ENCODE measurements around the gene TMC3. TPM values are rescaled to one million over a fixed set of nuclear protein-coding genes. Genes with fewer than 3 reads are reported as not detected.

The TMC3 gene
- polyA plus RNA-seq, 1 donor (not counting 4 experiments of a cell fraction or from before 2014, with no cell fraction given): not detected

GRCh38 chr15:81291916-81292522, 82.0 kb downstream of the TMC3 start:
- H2AFZ ChIP-seq (ENCODE audit: control insufficient read depth, low read length): no peak overlapping the region
- no peak for FAIRE-seq

GRCh38 chr15:81289910-81290309, 84.1 kb downstream of the TMC3 start:
- Histone ChIP-seq H3K4me1 (ENCODE audit: control insufficient read depth, extremely low read depth, insufficient read depth, low read length) (no peaks in the 10 kb centered on the region), H3K9ac (ENCODE audit: control insufficient read depth, extremely low read depth, insufficient read depth, low read length) (no peak overlapping the region), H3K27me3 (ENCODE audit: control insufficient read depth, extremely low read depth, insufficient read depth, low read length) (no peaks in the 10 kb centered on the region), H3K4me3 (ENCODE audit: control insufficient read depth in 2 of 3, extremely low read depth in 1 of 3, insufficient read depth in 2 of 3, low read depth in 1 of 3, low read length in 3 of 3) (no peak overlapping the region), H2AFZ (ENCODE audit: control insufficient read depth, low read length) (no peak overlapping the region), H3K79me2 (ENCODE audit: control insufficient read depth, insufficient read depth, low read length) (no peaks in the 10 kb centered on the region), H4K20me1 (ENCODE audit: control insufficient read depth, extremely low read depth, insufficient read depth, low read length) (no peaks in the 10 kb centered on the region), H3K36me3 (ENCODE audit: control insufficient read depth in 2 of 2, extremely low read depth in 1 of 2, insufficient read depth in 2 of 2, low read length in 2 of 2) (no peaks in the 10 kb centered on the region), H3K4me2 (ENCODE audit: control insufficient read depth, extremely low read depth, insufficient read depth, low read depth, low read length) (no peak overlapping the region), H3K9me3 (ENCODE audit: control insufficient read depth, low read depth, low read length) (no peaks in the 10 kb centered on the region), H3K27ac (ENCODE audit: control insufficient read depth, insufficient read depth, low read length) (no peak overlapping the region), H3K9me1 (ENCODE audit: control insufficient read depth, extremely low read depth, insufficient read depth, low read length) (no peaks in the 10 kb centered on the region)
- FAIRE-seq: no peak
- DNase-seq (ENCODE audit: low read depth, low spot score): no peak
- dilution Hi-C loops (cut with MboI; ENCODE audit: extremely low pct_ligation_motif_present, low sequenced_read_pairs): loop anchor here (5.0 kb wide), 1 partner anchor 107 kb away; no protein-coding TSS in a partner anchor
- TF ChIP-seq CTCF (optimal IDR thresholded peaks at IDR 0.05 in 1 of 3, IDR thresholded peaks at IDR 0.05 in 1 of 3, conservative IDR thresholded peaks at IDR 0.05 in 1 of 3; ENCODE audit: extremely low read depth in 1 of 3, insufficient read depth in 2 of 3, low read length in 3 of 3): no peak
- no peak for TF ChIP-seq EZH2 (IDR thresholded peaks at IDR 0.05; ENCODE audit: low read length)

More at GRCh38 chr15:81291916-81292522, 82.0 kb downstream of the TMC3 start:
- TF ChIP-seq EZH2 (IDR thresholded peaks at IDR 0.05; ENCODE audit: low read length) (no peak), CTCF (optimal IDR thresholded peaks at IDR 0.05 in 1 of 3, IDR thresholded peaks at IDR 0.05 in 1 of 3, conservative IDR thresholded peaks at IDR 0.05 in 1 of 3; ENCODE audit: extremely low read depth in 1 of 3, insufficient read depth in 2 of 3, low read length in 3 of 3) (no peak)
- H3K27ac ChIP-seq (ENCODE audit: control insufficient read depth, insufficient read depth, low read length): no peak overlapping the region
- H3K4me1 ChIP-seq (ENCODE audit: control insufficient read depth, extremely low read depth, insufficient read depth, low read length): peaks cover 5% of the 10 kb centered on the region
- dilution Hi-C loops (cut with MboI; ENCODE audit: extremely low pct_ligation_motif_present, low sequenced_read_pairs): loop anchor here (5.0 kb wide), 1 partner anchor 105 kb away; no protein-coding TSS in a partner anchor
- no peaks in the 10 kb centered on the region for H4K20me1 ChIP-seq (ENCODE audit: control insufficient read depth, extremely low read depth, insufficient read depth, low read length)
- no peaks in the 10 kb centered on the region for H3K27me3 ChIP-seq (ENCODE audit: control insufficient read depth, extremely low read depth, insufficient read depth, low read length)
- no peak overlapping the region for H3K4me2 ChIP-seq (ENCODE audit: control insufficient read depth, extremely low read depth, insufficient read depth, low read depth, low read length)
- no peak overlapping the region for H3K4me3 ChIP-seq (ENCODE audit: control insufficient read depth in 2 of 3, extremely low read depth in 1 of 3, insufficient read depth in 2 of 3, low read depth in 1 of 3, low read length in 3 of 3)
- no peak for DNase-seq (ENCODE audit: low read depth, low spot score)
- no peak overlapping the region for H3K9ac ChIP-seq (ENCODE audit: control insufficient read depth, extremely low read depth, insufficient read depth, low read length)
- H3K79me2 ChIP-seq (ENCODE audit: control insufficient read depth, insufficient read depth, low read length): no peaks in the 10 kb centered on the region
- no peaks in the 10 kb centered on the region for H3K36me3 ChIP-seq (ENCODE audit: control insufficient read depth in 2 of 2, extremely low read depth in 1 of 2, insufficient read depth in 2 of 2, low read length in 2 of 2)
- no peaks in the 10 kb centered on the region for H3K9me1 ChIP-seq (ENCODE audit: control insufficient read depth, extremely low read depth, insufficient read depth, low read length)
- H3K9me3 ChIP-seq (ENCODE audit: control insufficient read depth, low read depth, low read length): no peaks in the 10 kb centered on the region

All from keratinocyte (primary cell).